Stimulated activated CD8-positive, alpha-beta memory T cell treated with anti-CD3 and anti-CD28 coated beads, Interleukin-12 subunit alpha, Interleukin-12 subunit beta, amount 100 ng/mL, for 24 hours (primary cell): ENCODE data around the gene MYOM1.
"Not testable (repeated sequence)": the region's sequence is repeated elsewhere in the genome, so short reads cannot be mapped to it uniquely, and the experiment has no call there.

Experiments used
- DNase-seq: peaks from one replicate; pipeline ENCODE4 v3.0.0-alpha.2; 2020; ENCODE audit errors: extremely low read depth

Gene MYOM1

GRCh38 chr18:3083766-3084165 lies 136.0 kb downstream of the MYOM1 start:
- no peak for DNase-seq

GRCh38 chr18:3081584-3081991 lies 138.2 kb downstream of the MYOM1 start:
- no peak for DNase-seq

- no peak for DNase-seq
These were observed 140.1 kb downstream of the MYOM1 start for GRCh38 chr18:3079653-3080052.

GRCh38 chr18:3075491-3075890 lies 144.3 kb downstream of the MYOM1 start:
- DNase-seq, result no peak

GRCh38 chr18:3074087-3074486 lies 145.7 kb downstream of the MYOM1 start:
- no peak for DNase-seq

GRCh38 chr18:3073353-3073752 lies 146.4 kb downstream of the MYOM1 start:
- not testable (repeated sequence) for DNase-seq

- no peak for DNase-seq
These were observed 148.1 kb downstream of the MYOM1 start for GRCh38 chr18:3071676-3072075.

- no peak for DNase-seq
These were observed 149.9 kb downstream of the MYOM1 start for GRCh38 chr18:3069671-3070433.

GRCh38 chr18:3067722-3068121 lies 152.0 kb downstream of the MYOM1 start:
- no peak for DNase-seq

GRCh38 chr18:3067165-3067661 lies 152.6 kb downstream of the MYOM1 start:
- DNase-seq, result no peak

- no peak for DNase-seq
These were observed 153.2 kb downstream of the MYOM1 start for GRCh38 chr18:3066341-3067110.

GRCh38 chr18:3063766-3064165 lies 156.0 kb downstream of the MYOM1 start:
- not testable (repeated sequence) for DNase-seq

- DNase-seq, result no peak
These were observed 156.7 kb downstream of the MYOM1 start for GRCh38 chr18:3062798-3063680.

- no peak for DNase-seq
These were observed 158.0 kb downstream of the MYOM1 start for GRCh38 chr18:3061581-3062312.

GRCh38 chr18:3060667-3061580 lies 158.8 kb downstream of the MYOM1 start:
- no peak for DNase-seq

- no peak for DNase-seq
These were observed 160.5 kb downstream of the MYOM1 start for GRCh38 chr18:3059272-3059671.

GRCh38 chr18:3058328-3059191 lies 161.2 kb downstream of the MYOM1 start:
- no peak for DNase-seq

- no peak for DNase-seq
These were observed 162.2 kb downstream of the MYOM1 start for GRCh38 chr18:3057526-3057925.

GRCh38 chr18:3056311-3056710 lies 163.5 kb downstream of the MYOM1 start:
- no peak for DNase-seq
